GM12878 (cell line): Measurements from ENCODE around the gene DGKE. TPM values are rescaled to one million over a fixed set of nuclear protein-coding genes. Genes with fewer than 3 reads are reported as not detected.

ENCODE experiments used
- ATAC-seq: fragments of 200-7000 bp; cut with Tn5 transposase; 3 replicates; pipeline ENCODE4 v1.9.1; 2020; ENCODE audit warnings: mild to moderate bottlenecking, moderate library complexity
- BruUV-seq: library from RNA; stranded (reverse); fragments of 400-500 nt; replicated peaks from 2 replicates; lab custom pipeline; 2021; lab: Mats Ljungman, UMichigan
- CTCF ChIA-PET: fragments of 300-600 bp; sonication (Branson Sonifier 250); formaldehyde crosslinking; extraction: SDS; loops from one replicate; lab custom pipeline; 2021; ENCODE audit warnings: inconsistent platforms; lab: Yijun Ruan, JAX
- POLR2A ChIA-PET: fragments of 350-600 bp; formaldehyde crosslinking; extraction: SDS; loops from one replicate; lab custom pipeline; 2021; ENCODE audit warnings: inconsistent platforms; lab: Charles Lee
- RAD21 ChIA-PET: fragments of 300-600 bp; sonication (Branson Sonifier 250); formaldehyde crosslinking; loops from one replicate; lab custom pipeline; 2023; ENCODE audit warnings: antibody characterized with exemption; ENCODE audit not compliant: unreplicated experiment; lab: Charles Lee
- SMC1A ChIA-PET: fragments of 300-600 bp; sonication (Branson Sonifier 250); formaldehyde crosslinking; loops from one replicate; lab custom pipeline; 2023; ENCODE audit not compliant: unreplicated experiment, uncharacterized antibody; lab: Charles Lee
- DNase-seq: peaks from one replicate; pipeline ENCODE4 v3.0.0-alpha.2; 2011; ENCODE audit warnings: low read depth, low spot score
- FAIRE-seq: peaks from 3 replicates; lab custom pipeline; 2011; peaks lifted over from hg19 to GRCh38; lab: Jason Lieb, UNC
- H2AFZ ChIP-seq: 2 replicates; pipeline ENCODE4 v1.6.0; 2011; ENCODE audit warnings: low read depth, low read length, control low read depth; ENCODE audit not compliant: control insufficient read depth
- H3K27ac ChIP-seq: 2 replicates; pipeline ENCODE4 v1.5.1; 2011; ENCODE audit warnings: control low read depth; ENCODE audit not compliant: control insufficient read depth, insufficient read depth
- H3K27me3 ChIP-seq, 2 experiments: replicated peaks in 1 of 2; 2 replicates each; pipeline versions ENCODE4 v1.6.0 to v1.6.1; 2011; ENCODE audit warnings: low read length in 1 of 2; ENCODE audit not compliant: control insufficient read depth in 2 of 2, insufficient read depth in 2 of 2
- H3K36me3 ChIP-seq, 2 experiments: 2 replicates each; pipeline ENCODE4 v1.5.1; 2011; ENCODE audit warnings: low read length in 1 of 2; ENCODE audit not compliant: control insufficient read depth in 2 of 2, insufficient read depth in 2 of 2
- H3K4me1 ChIP-seq: 2 replicates; pipeline ENCODE4 v1.6.1; 2011; ENCODE audit warnings: mild to moderate bottlenecking, low read length, moderate library complexity, mixed read lengths; ENCODE audit not compliant: control insufficient read depth, insufficient read depth
- H3K4me2 ChIP-seq: 2 replicates; pipeline ENCODE4 v1.6.0; 2011; ENCODE audit warnings: control low read depth; ENCODE audit not compliant: control insufficient read depth, insufficient read depth
- H3K4me3 ChIP-seq: fragments of 200-600 bp; sonication (generic); 2 replicates; pipeline ENCODE4 v1.5.1; 2016
- H3K79me2 ChIP-seq: 2 replicates; pipeline ENCODE4 v1.6.0; 2011; ENCODE audit warnings: low read length; ENCODE audit not compliant: control insufficient read depth, insufficient read depth
- H3K9ac ChIP-seq: 2 replicates; pipeline ENCODE4 v1.8.0; 2011; ENCODE audit warnings: low read length, control low read depth, mixed read lengths; ENCODE audit not compliant: control insufficient read depth, insufficient read depth
- H3K9me3 ChIP-seq: replicated peaks from 3 replicates; pipeline ENCODE4 v1.5.1; 2011; ENCODE audit warnings: mild to moderate bottlenecking, low read length; ENCODE audit not compliant: control insufficient read depth, insufficient read depth
- H4K20me1 ChIP-seq: 2 replicates; pipeline ENCODE4 v1.6.0; 2011; ENCODE audit not compliant: control insufficient read depth, insufficient read depth
- BACH1 ChIP-seq: fragments of 450-650 bp; IDR thresholded peaks from 2 replicates; pipeline ENCODE4 v1.6.1; 2017; ENCODE audit warnings: mild to moderate bottlenecking, borderline replicate concordance
- CEBPZ ChIP-seq: fragments of 150-350 bp; IDR thresholded peaks from 2 replicates; pipeline ENCODE4 v1.6.1; 2016; ENCODE audit warnings: low read depth, low read length
- CHD1 ChIP-seq: IDR thresholded peaks from 2 replicates; pipeline ENCODE4 v1.6.1; 2012; ENCODE audit warnings: low read depth, low read length, improper control_type of control experiment
- DPF2 ChIP-seq: fragments of 450-650 bp; IDR thresholded peaks from 2 replicates; pipeline ENCODE4 v1.6.1; 2017; ENCODE audit warnings: mild to moderate bottlenecking
- GATAD2B ChIP-seq: fragments of 450-650 bp; conservative IDR thresholded peaks from 2 replicates; pipeline ENCODE4 v1.6.1; 2017; ENCODE audit warnings: low read depth, mild to moderate bottlenecking, moderate library complexity
- IRF4 ChIP-seq: IDR thresholded peaks from 2 replicates; pipeline ENCODE4 v1.6.1; 2011; ENCODE audit warnings: low read depth, low read length
- NFYB ChIP-seq: IDR thresholded peaks from 2 replicates; pipeline ENCODE4 v1.6.1; 2011; ENCODE audit warnings: low read depth, mild to moderate bottlenecking, low read length, improper control_type of control experiment, moderate library complexity; ENCODE audit not compliant: insufficient read depth
- PKNOX1 ChIP-seq: fragments of 450-650 bp; IDR thresholded peaks from 2 replicates; pipeline ENCODE4 v1.6.1; 2016; ENCODE audit warnings: mild to moderate bottlenecking
- POLR2A ChIP-seq: IDR thresholded peaks from 2 replicates; pipeline ENCODE4 v1.6.1; 2011; ENCODE audit warnings: low read depth, mild to moderate bottlenecking, low read length
- SKIL ChIP-seq: fragments of 450-650 bp; IDR thresholded peaks from 2 replicates; pipeline ENCODE4 v1.6.1; 2017; ENCODE audit warnings: mild to moderate bottlenecking, low read depth, inconsistent platforms; ENCODE audit not compliant: poor library complexity, severe bottlenecking
- TCF12 ChIP-seq: IDR thresholded peaks from 2 replicates; pipeline ENCODE4 v1.6.1; 2011; ENCODE audit warnings: low read depth, mild to moderate bottlenecking, low read length
- WGBS: methylation state at CpG from one replicate; pipeline ENCODE4 v1.1.6; 2016; ENCODE audit warnings: low lambda C conversion rate; ENCODE audit not compliant: insufficient replicate concordance, insufficient coverage; ENCODE audit errors: missing lambda C conversion rate; 5-methylcytosine and 5-hydroxymethylcytosine counted together
- in situ Hi-C: fragments of 300-500 bp; cut with MboI; formaldehyde crosslinking; loops from 9 replicates; pipeline ENCODE4 v1.14.3; 2018; ENCODE audit warnings: mixed read lengths
- intact Hi-C: fragments of 100-400 bp; cut with micrococcal nuclease; formaldehyde crosslinking; loops from one replicate; pipeline ENCODE4 v1.14.2; 2022; ENCODE audit not compliant: unreplicated experiment
- polyA plus RNA-seq, 11 experiments: library from polyadenylated mRNA; depleted of rRNA in 4 of 11; unstranded in 6 of 11; stranded (reverse) in 5 of 11; fragments of >200 nt; fragmentation: Nextera tagmentation in 4 of 11; fragmentation: Illumina TruSeq in 1 of 11; extraction: Ambion mirVana in 4 of 11; extraction: Trizol in 1 of 11; gene quantifications; 1 replicate in 1 of 11; 2 replicates in 10 of 11; pipeline versions ENCODE4 v1.2.1 to v1.2.3, GENCODE V29; 2011 to 2016; ENCODE audit warnings: inconsistent platforms in 2 of 11, missing spikeins in 2 of 11, low read depth in 1 of 11
- total RNA-seq, 4 experiments: library from RNA; depleted of rRNA in 3 of 4; stranded (reverse); fragments of >200 nt in 3 of 4; fragmentation: Illumina TruSeq in 1 of 4; extraction: Trizol in 1 of 4; gene quantifications; 2 replicates each; pipeline versions ENCODE4 v1.2.1 to v1.2.3, GENCODE V29; 2013 to 2021
- TF ChIP-seq, protein P1 (sequence below), 3 experiments: IDR thresholded peaks in 2 of 3; conservative IDR thresholded peaks in 1 of 3; 2 replicates each; pipeline ENCODE4 v1.5.1; 2011; ENCODE audit warnings: low read depth in 3 of 3, low read length in 3 of 3, mild to moderate bottlenecking in 3 of 3, control low read depth in 2 of 3, moderate library complexity in 2 of 3, inconsistent platforms in 1 of 3, mixed read lengths in 1 of 3; ENCODE audit not compliant: control insufficient read depth in 2 of 3, insufficient read depth in 1 of 3; ENCODE audit errors: extremely low read depth in 1 of 3
- TF ChIP-seq, protein P2 (sequence below): fragments of 450-650 bp; IDR thresholded peaks from 2 replicates; pipeline ENCODE4 v1.6.1; 2017; ENCODE audit warnings: antibody characterized with exemption, mild to moderate bottlenecking, moderate library complexity

The DGKE gene
- total and polyA plus RNA-seq, 10 of the 15 experiments (the other 5 are each of a cell fraction or from before 2014, with no cell fraction given), result 2.8 to 18.0 (median 11.6) TPM

DNA sequence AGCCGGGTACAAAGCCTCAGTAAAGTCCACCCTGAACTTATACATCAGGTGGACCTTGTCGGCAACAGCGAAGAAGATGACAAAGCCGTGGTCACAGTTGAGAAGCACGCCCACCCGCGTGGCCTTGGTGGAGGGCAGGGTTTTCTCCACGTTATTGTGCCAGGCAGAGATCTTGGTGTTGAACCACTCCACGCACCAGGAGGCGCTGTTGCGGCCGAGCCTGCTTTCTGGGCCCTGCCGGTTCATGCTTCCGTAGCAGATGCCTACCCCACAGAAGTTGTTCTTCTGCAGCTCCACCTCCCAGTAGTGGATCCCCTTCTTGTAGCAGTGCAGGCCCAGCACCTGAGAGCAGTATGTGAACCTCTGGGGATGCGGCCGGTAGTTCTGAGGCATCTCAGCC lies 57.8 kb downstream of the DGKE start:
- H3K9ac ChIP-seq, result no peak overlapping the region
- no peak overlapping the region for H3K27ac ChIP-seq
- H2AFZ ChIP-seq, result no peak overlapping the region
- no peak for TF ChIP-seq IRF4
- no peak for TF ChIP-seq BACH1
- TF ChIP-seq POLR2A, result 0 out of 2 replicates have a peak, but pooled peaks have one; percentile 38
- no peak for TF ChIP-seq PKNOX1
- TF ChIP-seq, protein P1, sequence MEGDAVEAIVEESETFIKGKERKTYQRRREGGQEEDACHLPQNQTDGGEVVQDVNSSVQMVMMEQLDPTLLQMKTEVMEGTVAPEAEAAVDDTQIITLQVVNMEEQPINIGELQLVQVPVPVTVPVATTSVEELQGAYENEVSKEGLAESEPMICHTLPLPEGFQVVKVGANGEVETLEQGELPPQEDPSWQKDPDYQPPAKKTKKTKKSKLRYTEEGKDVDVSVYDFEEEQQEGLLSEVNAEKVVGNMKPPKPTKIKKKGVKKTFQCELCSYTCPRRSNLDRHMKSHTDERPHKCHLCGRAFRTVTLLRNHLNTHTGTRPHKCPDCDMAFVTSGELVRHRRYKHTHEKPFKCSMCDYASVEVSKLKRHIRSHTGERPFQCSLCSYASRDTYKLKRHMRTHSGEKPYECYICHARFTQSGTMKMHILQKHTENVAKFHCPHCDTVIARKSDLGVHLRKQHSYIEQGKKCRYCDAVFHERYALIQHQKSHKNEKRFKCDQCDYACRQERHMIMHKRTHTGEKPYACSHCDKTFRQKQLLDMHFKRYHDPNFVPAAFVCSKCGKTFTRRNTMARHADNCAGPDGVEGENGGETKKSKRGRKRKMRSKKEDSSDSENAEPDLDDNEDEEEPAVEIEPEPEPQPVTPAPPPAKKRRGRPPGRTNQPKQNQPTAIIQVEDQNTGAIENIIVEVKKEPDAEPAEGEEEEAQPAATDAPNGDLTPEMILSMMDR (IDR thresholded peaks at IDR 0.05 in 2 of 3, conservative IDR thresholded peaks at IDR 0.05 in 1 of 3; ENCODE audit: control insufficient read depth in 2 of 3, extremely low read depth in 1 of 3, insufficient read depth in 1 of 3, low read depth in 3 of 3, low read length in 3 of 3), result 0 out of 6 replicates have a peak, but pooled peaks of 2 of the 3 experiments have one; percentile 17 to 25
- TF ChIP-seq CHD1, result no peak
- TF ChIP-seq, protein P2, sequence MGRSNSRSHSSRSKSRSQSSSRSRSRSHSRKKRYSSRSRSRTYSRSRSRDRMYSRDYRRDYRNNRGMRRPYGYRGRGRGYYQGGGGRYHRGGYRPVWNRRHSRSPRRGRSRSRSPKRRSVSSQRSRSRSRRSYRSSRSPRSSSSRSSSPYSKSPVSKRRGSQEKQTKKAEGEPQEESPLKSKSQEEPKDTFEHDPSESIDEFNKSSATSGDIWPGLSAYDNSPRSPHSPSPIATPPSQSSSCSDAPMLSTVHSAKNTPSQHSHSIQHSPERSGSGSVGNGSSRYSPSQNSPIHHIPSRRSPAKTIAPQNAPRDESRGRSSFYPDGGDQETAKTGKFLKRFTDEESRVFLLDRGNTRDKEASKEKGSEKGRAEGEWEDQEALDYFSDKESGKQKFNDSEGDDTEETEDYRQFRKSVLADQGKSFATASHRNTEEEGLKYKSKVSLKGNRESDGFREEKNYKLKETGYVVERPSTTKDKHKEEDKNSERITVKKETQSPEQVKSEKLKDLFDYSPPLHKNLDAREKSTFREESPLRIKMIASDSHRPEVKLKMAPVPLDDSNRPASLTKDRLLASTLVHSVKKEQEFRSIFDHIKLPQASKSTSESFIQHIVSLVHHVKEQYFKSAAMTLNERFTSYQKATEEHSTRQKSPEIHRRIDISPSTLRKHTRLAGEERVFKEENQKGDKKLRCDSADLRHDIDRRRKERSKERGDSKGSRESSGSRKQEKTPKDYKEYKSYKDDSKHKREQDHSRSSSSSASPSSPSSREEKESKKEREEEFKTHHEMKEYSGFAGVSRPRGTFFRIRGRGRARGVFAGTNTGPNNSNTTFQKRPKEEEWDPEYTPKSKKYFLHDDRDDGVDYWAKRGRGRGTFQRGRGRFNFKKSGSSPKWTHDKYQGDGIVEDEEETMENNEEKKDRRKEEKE, result no peak
- no peak for TF ChIP-seq TCF12
- no peak for TF ChIP-seq NFYB
- no peak for TF ChIP-seq DPF2
- no peak for TF ChIP-seq CEBPZ
- no peak for TF ChIP-seq GATAD2B
- no peak for TF ChIP-seq SKIL
- H3K4me2 ChIP-seq, result no peak overlapping the region
- in situ Hi-C loops (no loop called here), intact Hi-C loops (no loop called here)
- FAIRE-seq (no peak), DNase-seq (no peak), ATAC-seq (no peak)
- ChIA-PET POLR2A (no interaction called here), RAD21 (no interaction called here), SMC1A (interaction anchor here (1.0 to 1.3 kb wide), 2 partner anchors 9 to 14 kb away, joined by 3 read pairs; no protein-coding TSS in a partner anchor), CTCF (no interaction called here)
- H3K9me3 ChIP-seq, result peaks cover 22% of the 10 kb centered on the region; the same call in 2 of the 3 replicates
- H3K4me3 ChIP-seq, result no peak overlapping the region
- H4K20me1 ChIP-seq, result no peaks in the 10 kb centered on the region; the same call in 1 of the 2 replicates
- WGBS, result over 99% methylated on average over 16 of the region's 16 CpGs
- peaks cover 6% of the 10 kb centered on the region for H3K4me1 ChIP-seq
- H3K36me3 ChIP-seq, result peaks cover 49 to 68% of the 10 kb centered on the region in 2 experiments
- H3K27me3 ChIP-seq, result no peaks in the 10 kb centered on the region
- BruUV-seq, result no TSS peak
- no peaks in the 10 kb centered on the region; the same call in 1 of the 2 replicates for H3K79me2 ChIP-seq
